ENCODE measurements around the gene PEAK1. TPM values are rescaled to one million over a fixed set of nuclear protein-coding genes. Genes with fewer than 3 reads are reported as not detected.

The PEAK1 gene
- total and polyA plus RNA-seq, 10 of the 15 experiments (the other 5 are each of a cell fraction or from before 2014, with no cell fraction given): 0.62 to 24.2 (median 11.2) TPM

GRCh38 chr15:77305953-77306352 is 114.0 kb downstream of the PEAK1 start:
- peaks cover 7% of the 10 kb centered on the region; the same call in 1 of the 2 replicates for H3K4me1 ChIP-seq (ENCODE audit: control insufficient read depth, insufficient read depth, low read length)
- no peaks in the 10 kb centered on the region for H3K9me3 ChIP-seq (replicated peaks; ENCODE audit: control insufficient read depth, insufficient read depth, low read length)
- no peaks in the 10 kb centered on the region for H3K27me3 ChIP-seq (replicated peaks in 1 of 2; ENCODE audit: control insufficient read depth in 2 of 2, insufficient read depth in 2 of 2, low read length in 1 of 2)
- no peak overlapping the region for H3K4me3 ChIP-seq
- no peak overlapping the region for H3K9ac ChIP-seq (ENCODE audit: control insufficient read depth, insufficient read depth, low read length)
- ChIA-PET RAD21 (ENCODE audit: unreplicated experiment) (no interaction called here), POLR2A (no interaction called here), SMC1A (ENCODE audit: uncharacterized antibody, unreplicated experiment) (interaction anchor here (3.0 kb wide), 1 partner anchor 11 kb away, joined by 12 read pairs; no protein-coding TSS in a partner anchor), CTCF (no interaction called here)
- H3K27ac ChIP-seq (ENCODE audit: control insufficient read depth, insufficient read depth): no peak overlapping the region
- no TSS peak for BruUV-seq (replicated peaks)
- ATAC-seq: no peak
- no peaks in the 10 kb centered on the region for H4K20me1 ChIP-seq (ENCODE audit: control insufficient read depth, insufficient read depth)
- no peak for TF ChIP-seq JUND (IDR thresholded peaks at IDR 0.05; ENCODE audit: low read depth, low read length)
- no peak for TF ChIP-seq BRCA1 (IDR thresholded peaks at IDR 0.05; ENCODE audit: low read depth, low read length)
- no peak for TF ChIP-seq POLR2AphosphoS2 (IDR thresholded peaks at IDR 0.05; ENCODE audit: low read depth, low read length)
- no peak for TF ChIP-seq MXI1 (IDR thresholded peaks at IDR 0.05; ENCODE audit: low read depth, low read length)
- TF ChIP-seq RAD51 (IDR thresholded peaks at IDR 0.05): no peak
- TF ChIP-seq SPI1 (IDR thresholded peaks at IDR 0.05; ENCODE audit: borderline replicate concordance, insufficient read depth, low read depth, low read length): no peak
- TF ChIP-seq SP1 (IDR thresholded peaks at IDR 0.05; ENCODE audit: low read depth, low read length): no peak
- no peak for TF ChIP-seq SIN3A (IDR thresholded peaks at IDR 0.05; ENCODE audit: low read depth, low read length)
- no peak for TF ChIP-seq ZNF687 (IDR thresholded peaks at IDR 0.05)
- TF ChIP-seq NFXL1 (IDR thresholded peaks at IDR 0.05; ENCODE audit: borderline replicate concordance): no peak
- no peak for TF ChIP-seq SIX5 (IDR thresholded peaks at IDR 0.05; ENCODE audit: low read depth, low read length, severe bottlenecking)
- TF ChIP-seq GABPA (IDR thresholded peaks at IDR 0.05; ENCODE audit: low read depth): no peak
- TF ChIP-seq MEF2A (IDR thresholded peaks at IDR 0.05; ENCODE audit: insufficient read depth, low read depth, low read length): no peak
- no peak for TF ChIP-seq POU2F2 (IDR thresholded peaks at IDR 0.05; ENCODE audit: borderline replicate concordance, low read depth, low read length)
- TF ChIP-seq CHD1 (IDR thresholded peaks at IDR 0.05; ENCODE audit: low read depth, low read length): no peak
- TF ChIP-seq SRF (IDR thresholded peaks at IDR 0.05; ENCODE audit: low read depth in 2 of 2, low read length in 2 of 2): no peak
- in situ Hi-C loops (cut with MboI) (no loop called here), intact Hi-C loops (cut with micrococcal nuclease; ENCODE audit: unreplicated experiment) (no loop called here)
- H3K36me3 ChIP-seq (ENCODE audit: control insufficient read depth in 2 of 2, insufficient read depth in 2 of 2, low read length in 1 of 2): no peaks in the 10 kb centered on the region
- no peak overlapping the region for H2AFZ ChIP-seq (ENCODE audit: control insufficient read depth, low read depth, low read length)
- DNase-seq (ENCODE audit: low read depth, low spot score): no peak
- 98% methylated on average over 2 of the region's 2 CpGs for WGBS (ENCODE audit: insufficient coverage, insufficient replicate concordance, low lambda C conversion rate, missing lambda C conversion rate)
- FAIRE-seq: no peak
- H3K79me2 ChIP-seq (ENCODE audit: control insufficient read depth, insufficient read depth, low read length): no peaks in the 10 kb centered on the region
- H3K4me2 ChIP-seq (ENCODE audit: control insufficient read depth, insufficient read depth): no peak overlapping the region

All from GM12878 (cell line).